GM18517 (cell line): ENCODE results near the gene PAXX.

Experiments
- ATAC-seq: cut with Tn5 transposase; IDR thresholded peaks from one replicate; pipeline ENCODE4 v1.9.1; 2021; ENCODE audit warnings: mild to moderate bottlenecking, moderate library complexity; ENCODE audit not compliant: unreplicated experiment

Gene PAXX

DNA sequence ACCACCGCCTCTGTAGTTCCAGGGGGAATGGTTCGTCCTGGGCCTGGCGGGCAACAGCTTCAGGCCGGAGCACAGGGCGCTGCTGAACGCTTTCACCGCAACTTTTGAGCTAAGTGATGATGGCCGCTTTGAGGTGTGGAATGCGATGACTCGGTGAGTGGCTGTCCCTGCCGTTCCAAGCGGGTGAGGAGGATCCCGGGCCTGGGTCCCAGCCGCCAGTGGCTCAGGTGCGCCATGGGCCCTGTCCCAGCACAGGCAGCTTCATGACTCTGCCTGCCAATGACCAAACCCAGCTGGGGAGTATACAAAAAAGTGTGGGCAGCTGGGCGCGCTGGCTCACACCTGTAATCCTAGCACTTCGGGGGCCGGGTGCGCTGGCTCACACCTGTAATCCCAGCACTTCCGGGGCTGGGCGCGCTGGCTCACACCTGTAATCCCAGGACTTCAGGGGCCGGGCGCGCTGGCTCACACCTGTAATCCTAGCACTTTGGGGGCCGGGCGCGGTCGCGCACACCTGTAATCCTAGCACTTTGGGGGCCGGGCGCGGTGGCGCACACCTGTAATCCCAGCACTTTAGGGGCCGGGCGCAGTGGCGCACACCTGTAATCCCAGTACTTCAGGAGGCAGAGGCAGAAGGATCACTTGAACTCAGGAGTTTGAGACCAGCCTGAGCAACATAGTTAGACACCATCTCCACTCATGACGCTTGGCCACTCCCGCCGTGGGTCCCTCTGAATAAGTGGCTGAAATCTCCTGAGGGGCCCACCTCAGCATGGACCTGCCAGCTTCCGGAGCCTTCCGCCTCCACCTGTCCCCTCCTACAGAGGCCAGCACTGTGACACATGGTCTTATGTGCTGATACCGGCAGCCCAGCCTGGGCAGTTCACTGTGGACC is 39.1 kb upstream of the PAXX start:
- ATAC-seq: no peak

DNA sequence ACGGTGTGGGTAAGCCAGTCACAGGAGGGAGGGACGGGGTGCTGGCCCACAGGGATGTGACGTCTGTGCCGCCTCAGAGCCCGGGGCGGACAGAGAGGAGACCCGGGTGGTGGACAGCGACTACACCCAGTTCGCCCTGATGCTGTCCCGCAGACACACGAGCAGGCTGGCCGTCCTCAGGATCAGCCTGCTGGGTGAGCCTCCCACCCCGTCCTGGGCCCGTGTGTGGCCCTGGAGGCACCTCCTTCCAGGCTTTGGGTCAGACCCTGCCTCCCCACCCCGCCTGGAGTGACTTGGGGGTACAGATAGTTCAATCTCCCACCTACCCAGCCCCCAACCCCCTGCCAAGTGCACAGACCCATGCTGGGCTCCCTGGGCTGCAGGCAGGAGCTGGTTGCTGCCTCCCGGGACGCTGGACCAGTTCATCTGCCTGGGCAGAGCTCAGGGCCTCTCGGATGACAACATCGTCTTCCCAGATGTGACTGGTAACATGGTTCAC is 38.4 kb upstream of the PAXX start:
- ATAC-seq: no peak

- no peak for ATAC-seq
These were observed 37.7 kb upstream of the PAXX start for GRCh38 chr9:136954270-136955083.

- no peak for ATAC-seq
These were observed 36.9 kb upstream of the PAXX start for GRCh38 chr9:136955202-136955942.

DNA sequence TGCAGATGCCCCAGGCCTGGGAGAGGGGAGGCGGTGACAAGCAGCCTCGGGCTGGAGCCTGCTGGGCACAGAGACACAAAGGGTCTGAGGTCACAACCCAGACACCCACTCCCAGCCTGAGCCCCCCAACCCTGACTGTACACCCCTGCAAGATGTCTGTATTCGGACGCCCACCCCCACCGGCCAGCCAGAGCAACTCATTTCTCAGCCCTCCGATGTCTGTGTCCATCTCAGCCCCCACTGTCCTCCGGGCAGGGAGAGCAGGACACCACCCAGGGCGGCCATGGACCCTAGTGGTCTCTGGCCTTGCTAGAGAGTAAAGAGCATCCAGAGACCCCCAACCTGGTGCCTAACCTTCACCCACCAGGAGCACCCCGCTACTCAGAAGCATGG is 36.3 kb upstream of the PAXX start:
- no peak for ATAC-seq

DNA sequence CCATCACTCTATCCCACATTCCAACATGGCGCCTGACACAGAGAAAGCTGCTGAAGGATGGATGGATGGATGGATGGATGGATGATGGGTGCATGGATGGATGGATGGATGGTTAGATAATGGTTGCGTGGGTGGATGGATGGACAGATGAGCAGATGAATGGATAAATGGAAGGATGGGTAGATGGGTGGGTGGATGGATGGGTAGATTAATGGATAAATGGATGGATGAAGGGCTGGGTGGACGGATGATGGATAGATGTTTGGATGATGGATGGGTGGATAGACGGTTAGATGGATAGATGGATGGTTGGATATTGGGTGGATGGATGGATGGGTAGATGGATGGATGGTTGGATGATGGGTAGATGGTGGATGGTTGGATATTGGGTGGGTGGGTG is 35.6 kb upstream of the PAXX start:
- ATAC-seq: no peak

- ATAC-seq: no peak
These were observed 34.8 kb upstream of the PAXX start for GRCh38 chr9:136957461-136957860.

- ATAC-seq: no peak
These were observed 34.3 kb upstream of the PAXX start for GRCh38 chr9:136957901-136958300.

DNA sequence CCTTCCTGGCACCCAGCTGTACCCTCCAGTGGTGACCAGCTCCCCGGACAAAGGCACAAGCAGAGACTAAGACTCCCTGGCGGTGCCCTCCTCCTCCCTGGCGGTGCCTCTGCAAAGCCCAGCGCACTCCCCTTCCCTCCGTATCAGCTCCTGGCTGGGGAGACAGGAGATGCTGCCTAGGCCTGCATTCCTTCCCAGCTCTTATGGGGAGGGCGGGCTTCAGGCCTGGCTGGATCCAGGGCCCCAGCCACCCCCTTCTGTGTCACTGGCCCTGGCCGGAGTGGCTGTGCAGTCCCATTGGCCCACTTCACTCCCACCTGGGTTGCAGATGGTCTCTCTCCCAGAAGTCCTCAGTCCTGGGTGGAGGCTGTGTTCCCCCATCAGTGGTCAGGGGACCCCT is 33.7 kb upstream of the PAXX start:
- ATAC-seq: no peak

- no peak for ATAC-seq
These were observed 33.0 kb upstream of the PAXX start for GRCh38 chr9:136958898-136959850.

- no peak for ATAC-seq
These were observed 31.8 kb upstream of the PAXX start for GRCh38 chr9:136960212-136960937.

- no peak for ATAC-seq
These were observed 31.3 kb upstream of the PAXX start for GRCh38 chr9:136960938-136961275.

- no peak for ATAC-seq
These were observed 30.8 kb upstream of the PAXX start for GRCh38 chr9:136961279-136962065.

- ATAC-seq: no peak
These were observed 30.1 kb upstream of the PAXX start for GRCh38 chr9:136962163-136962562.

- no peak for ATAC-seq
These were observed 29.4 kb upstream of the PAXX start for GRCh38 chr9:136962701-136963248.

- ATAC-seq: no peak
These were observed 28.9 kb upstream of the PAXX start for GRCh38 chr9:136963341-136963740.

DNA sequence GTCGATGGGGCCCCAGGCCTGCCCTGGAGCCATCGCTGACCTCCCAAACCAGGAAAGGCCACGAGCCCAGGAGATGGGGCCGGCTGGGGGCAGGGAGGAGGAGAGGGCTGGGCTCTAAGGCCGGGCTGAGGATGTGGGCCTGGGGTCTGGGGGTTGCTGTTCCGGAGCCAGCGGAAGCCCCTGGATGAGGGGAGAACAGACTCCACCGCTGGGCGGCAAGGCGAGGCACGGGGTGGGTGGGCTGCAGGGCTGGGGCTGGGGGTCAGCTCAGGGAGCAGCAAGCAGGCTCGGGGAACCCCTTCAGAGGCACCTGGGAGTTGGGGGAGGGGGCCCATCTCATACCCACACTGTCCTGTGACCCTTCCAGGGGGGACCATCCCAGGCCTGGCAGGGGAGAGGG is 28.5 kb upstream of the PAXX start:
- no peak for ATAC-seq

DNA sequence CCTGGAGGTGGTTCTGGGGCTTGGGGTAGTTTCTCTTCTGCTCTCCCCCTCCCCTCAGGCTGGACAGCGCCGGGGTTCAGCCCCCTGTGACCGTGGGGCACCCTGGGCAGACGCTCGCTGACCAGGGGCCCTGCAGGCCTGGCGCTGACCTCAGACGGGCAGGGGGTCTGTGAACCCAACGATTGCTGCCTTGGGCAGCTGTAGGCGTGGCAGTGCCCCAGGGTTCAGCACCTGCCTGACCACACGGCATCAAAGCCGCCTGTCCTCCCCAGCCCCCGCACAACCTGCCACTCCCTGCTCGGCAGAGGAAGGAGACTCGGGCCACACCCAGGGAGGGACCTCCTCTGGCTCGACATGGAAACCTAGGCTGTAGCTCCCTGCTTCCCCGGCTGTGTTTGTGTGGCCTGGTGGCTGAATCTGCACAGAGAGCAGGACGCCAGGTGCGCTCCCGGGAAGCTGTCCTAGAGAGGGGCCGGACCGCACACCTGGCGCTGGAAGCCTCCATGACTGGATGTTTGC is 28.0 kb upstream of the PAXX start:
- ATAC-seq: no peak
